ENCODE measurements around the gene TLR8.

The TLR8 gene

DNA sequence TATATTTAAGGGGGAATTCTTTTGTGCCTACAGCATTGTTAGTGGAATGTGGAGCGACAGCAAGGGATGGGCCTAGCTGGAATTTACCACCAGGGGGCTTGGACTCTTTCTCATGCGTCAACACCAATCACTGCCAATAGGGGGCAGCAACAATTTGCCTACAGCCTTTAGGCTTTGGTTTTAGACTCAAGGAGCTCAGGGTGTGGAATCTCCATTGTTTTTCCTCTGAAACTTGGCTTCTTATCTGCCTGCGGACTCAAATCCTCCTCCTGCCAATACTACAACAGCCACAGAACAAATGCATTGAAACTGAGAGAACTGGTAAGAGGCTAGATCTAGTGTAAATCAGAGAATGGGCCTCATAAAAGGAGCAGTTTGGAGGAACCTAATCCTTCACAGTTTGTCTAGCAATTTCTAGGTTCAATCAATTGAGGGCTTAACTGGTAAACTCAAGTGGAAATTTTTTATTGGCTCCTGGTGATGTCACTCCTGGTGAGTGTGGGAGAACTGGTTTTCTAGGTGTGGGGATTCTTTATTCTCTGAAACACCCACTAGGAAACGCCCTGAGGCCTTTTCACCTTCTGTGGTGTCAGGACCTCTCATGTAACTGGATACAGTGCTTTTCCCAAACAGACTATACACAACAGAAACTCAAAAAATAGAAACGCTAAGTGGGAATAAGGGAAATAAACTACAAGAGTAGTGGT is 40.6 kb downstream of the TLR8 start:
- TF ChIP-seq, protein P1, sequence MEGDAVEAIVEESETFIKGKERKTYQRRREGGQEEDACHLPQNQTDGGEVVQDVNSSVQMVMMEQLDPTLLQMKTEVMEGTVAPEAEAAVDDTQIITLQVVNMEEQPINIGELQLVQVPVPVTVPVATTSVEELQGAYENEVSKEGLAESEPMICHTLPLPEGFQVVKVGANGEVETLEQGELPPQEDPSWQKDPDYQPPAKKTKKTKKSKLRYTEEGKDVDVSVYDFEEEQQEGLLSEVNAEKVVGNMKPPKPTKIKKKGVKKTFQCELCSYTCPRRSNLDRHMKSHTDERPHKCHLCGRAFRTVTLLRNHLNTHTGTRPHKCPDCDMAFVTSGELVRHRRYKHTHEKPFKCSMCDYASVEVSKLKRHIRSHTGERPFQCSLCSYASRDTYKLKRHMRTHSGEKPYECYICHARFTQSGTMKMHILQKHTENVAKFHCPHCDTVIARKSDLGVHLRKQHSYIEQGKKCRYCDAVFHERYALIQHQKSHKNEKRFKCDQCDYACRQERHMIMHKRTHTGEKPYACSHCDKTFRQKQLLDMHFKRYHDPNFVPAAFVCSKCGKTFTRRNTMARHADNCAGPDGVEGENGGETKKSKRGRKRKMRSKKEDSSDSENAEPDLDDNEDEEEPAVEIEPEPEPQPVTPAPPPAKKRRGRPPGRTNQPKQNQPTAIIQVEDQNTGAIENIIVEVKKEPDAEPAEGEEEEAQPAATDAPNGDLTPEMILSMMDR (conservative IDR thresholded peaks at IDR 0.05) = peak; percentile 69
- H3K27ac ChIP-seq = no peak overlapping the region

DNA sequence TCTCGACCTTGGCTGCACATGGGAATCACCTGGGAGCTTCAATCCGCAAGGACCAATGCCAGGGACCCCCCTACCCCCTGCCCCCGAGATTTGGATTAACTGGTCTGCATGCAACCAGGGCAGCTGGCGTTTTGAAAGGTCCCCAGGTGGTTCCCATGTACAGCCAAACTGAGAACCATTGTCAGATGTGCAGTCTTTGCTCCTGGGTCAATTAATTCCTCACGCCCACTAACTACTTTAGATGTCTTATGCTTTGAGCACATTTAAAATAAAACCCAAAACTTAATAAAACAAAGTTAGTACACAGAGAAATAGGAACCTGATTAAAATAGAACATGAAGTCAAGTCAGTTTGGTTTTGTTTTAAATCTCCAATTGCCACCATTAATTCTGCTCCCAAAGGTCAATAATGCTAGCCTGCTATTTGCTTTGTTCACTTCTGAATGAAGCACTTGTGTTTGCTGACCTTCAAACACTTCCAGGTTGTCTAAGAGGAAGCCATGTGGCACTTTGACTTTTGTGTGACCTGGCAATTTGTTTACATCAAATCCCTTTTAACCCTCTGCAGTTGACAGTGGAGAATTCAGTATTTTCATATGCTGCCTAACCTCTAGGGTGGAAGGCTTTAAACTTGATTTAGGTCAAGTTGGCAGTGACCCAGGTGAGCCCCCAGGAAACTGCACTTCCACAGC is 41.3 kb downstream of the TLR8 start:
- no peak overlapping the region for H3K27ac ChIP-seq
- TF ChIP-seq, protein P1 (conservative IDR thresholded peaks at IDR 0.05) = no peak

DNA sequence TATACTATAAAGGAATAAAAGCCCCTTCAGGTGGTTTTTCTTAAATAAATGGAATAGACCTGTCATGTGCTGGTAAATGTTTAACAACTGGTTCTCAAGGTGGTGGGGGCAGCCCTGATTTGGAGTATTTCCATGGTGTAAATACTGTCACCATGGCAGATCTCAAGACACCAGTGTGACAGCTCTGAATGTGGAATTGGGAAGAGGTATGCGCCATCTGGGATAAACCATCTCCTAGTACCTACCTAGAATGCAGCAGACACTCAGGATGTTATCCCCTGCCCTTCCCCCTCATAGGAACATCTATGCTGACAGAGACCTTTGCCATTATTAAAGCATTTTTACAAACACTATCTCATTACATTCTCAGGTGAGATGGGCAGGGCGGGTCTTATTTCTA is 42.1 kb downstream of the TLR8 start:
- TF ChIP-seq, protein P1 (conservative IDR thresholded peaks at IDR 0.05) = no peak
- no peak overlapping the region for H3K27ac ChIP-seq

DNA sequence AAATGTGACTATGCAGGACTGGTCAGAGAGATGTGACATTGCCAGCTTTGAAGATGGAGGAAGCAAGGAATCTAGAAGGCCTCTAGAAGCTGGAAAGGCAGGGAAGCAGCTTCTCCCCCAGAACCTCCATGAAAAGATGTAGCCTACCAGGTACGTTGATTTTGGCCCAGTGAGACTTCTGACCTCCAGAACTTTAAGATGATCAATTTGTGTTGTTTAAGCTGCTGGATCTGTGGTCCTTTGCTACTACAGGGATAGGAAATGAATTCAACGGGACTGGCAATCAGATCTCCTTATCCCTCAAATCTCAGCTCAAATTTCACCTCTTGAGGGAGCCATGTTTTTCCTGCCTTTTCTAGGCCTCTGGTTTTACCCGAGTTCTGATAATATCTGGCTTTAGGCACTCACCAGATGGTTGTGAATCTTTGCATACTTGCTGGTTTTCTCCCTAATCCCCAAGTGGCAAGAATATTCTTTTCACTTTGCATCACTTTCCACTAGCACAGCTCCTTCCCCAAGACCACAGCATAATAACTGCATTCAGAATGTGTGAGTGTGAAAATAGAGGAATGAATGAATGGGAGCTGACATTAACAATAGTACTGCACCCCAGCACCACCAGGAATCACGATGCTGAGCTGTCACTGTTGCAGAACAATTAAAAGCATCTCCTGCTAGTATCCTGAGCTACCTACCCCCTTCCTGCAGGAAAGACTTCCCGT is 42.9 kb downstream of the TLR8 start:
- TF ChIP-seq, protein P1 (conservative IDR thresholded peaks at IDR 0.05) = no peak
- H3K27ac ChIP-seq = no peak overlapping the region

DNA sequence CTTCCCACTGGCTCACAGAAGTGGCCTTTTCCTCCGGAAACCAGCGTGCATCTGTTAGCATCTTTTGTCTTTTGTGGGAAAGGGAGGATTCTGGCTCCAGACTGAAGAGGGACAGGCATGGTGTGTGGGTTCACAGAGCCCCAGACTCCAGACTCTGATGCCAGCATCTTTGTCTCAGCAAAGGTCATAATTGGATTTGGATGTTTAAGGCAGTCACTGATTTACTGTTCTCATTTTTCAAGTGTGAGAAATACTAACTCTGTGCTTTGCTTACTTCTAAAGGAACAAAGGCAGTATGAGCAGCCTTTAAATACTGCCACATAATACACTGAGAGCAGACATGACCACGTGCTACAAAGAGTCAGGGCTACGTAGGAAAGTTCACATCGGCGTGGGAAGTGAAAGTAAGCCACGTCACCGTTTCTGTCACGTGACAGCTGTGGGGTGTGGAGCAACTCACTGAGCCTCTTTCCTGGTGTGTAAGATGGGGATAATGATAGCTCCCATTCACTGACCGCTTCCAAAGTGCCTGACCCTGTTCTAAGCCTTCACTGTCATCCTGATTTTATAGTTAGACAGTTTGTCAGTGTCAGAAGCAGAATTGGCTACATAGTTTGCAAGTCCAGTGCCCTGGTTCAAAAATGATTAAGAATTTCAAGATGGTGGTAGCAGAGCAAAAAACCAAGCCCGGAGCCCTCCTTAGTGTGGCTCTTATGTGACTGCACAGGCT is 43.7 kb downstream of the TLR8 start:
- TF ChIP-seq, protein P1 (conservative IDR thresholded peaks at IDR 0.05) = no peak
- no peak overlapping the region for H3K27ac ChIP-seq

DNA sequence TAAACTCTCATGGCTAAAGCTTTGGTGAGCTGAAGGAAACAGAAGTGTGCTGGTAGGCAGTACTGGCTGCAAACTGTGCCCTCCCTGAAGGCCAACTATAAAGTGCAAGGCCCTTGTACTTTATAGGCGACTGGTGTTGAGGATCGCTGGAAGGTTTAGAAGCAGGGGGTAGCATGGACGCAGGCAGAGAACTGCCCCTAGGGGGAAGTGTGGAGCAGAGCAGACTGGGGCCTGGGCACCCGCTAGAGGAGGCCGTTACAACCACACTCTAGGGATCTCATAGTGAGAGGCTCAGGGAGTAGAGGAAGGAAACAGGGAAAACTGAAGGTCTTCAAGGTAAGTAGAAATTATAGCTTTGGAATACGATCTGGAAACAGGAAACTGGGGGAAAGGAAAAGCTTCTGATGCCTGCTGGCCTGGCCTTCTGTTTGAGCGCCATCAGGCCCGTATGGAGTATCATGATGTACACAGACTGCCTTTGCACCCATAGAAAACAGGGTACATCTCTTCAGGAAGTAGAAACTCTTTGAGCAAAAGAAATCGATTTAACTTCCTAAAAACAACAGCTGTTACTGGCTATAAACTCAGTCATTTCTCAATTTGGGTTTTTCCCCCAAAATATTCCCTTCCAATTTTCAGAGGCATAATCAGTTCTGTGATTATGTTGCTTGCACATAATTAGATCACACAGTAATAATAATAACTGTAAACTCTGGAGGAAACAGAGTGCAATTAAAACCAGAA is 44.6 kb downstream of the TLR8 start:
- TF ChIP-seq, protein P1 (conservative IDR thresholded peaks at IDR 0.05) = no peak
- no peak overlapping the region for H3K27ac ChIP-seq
